Measurements from ENCODE around the gene PTPRH.
"Not testable (repeated sequence)": the region's sequence is repeated elsewhere in the genome, so short reads cannot be mapped to it uniquely, and the experiment has no call there.

PTPRH gene

DNA sequence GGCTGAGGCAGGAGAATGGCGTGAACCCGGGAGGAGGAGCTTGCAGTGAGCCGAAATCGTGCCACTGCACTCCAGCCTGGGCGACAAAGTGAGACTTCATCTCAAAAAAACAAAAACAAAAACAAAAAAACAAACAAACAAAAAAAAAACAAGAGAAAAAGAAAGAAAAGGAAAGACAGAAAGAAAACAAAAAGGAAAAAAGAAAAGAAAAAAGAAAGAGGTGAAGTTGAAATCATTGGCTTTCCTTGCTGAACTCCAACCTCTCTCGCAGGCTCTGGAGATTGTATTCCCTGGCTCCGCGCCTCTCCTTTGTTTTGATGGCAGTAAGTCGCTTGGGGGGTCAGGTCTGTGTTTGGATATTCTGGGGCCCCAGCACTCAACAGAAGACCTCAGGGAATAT lies 37.0 kb downstream of the PTPRH start:
- H2BK12ac ChIP-seq (ENCODE audit: low read length); H3K27ac ChIP-seq (ENCODE audit: low read depth, low read length); H2BK120ac ChIP-seq (ENCODE audit: insufficient read depth, low read length, poor library complexity); H2AFZ ChIP-seq (ENCODE audit: insufficient read depth, low read length, poor library complexity); H3K14ac ChIP-seq (ENCODE audit: low read length); DNase-seq; H3K4me3 ChIP-seq (ENCODE audit: low read depth, low read length); H3K4me2 ChIP-seq (ENCODE audit: low read length); H4K91ac ChIP-seq (ENCODE audit: low read depth, low read length); H3K4ac ChIP-seq (ENCODE audit: low read depth, low read length); H2AK5ac ChIP-seq (ENCODE audit: low read length); H3K23ac ChIP-seq (ENCODE audit: low read length); H3K4me1 ChIP-seq (ENCODE audit: control insufficient read depth in 1 of 2, insufficient read depth in 2 of 2, low read length in 2 of 2); H2BK5ac ChIP-seq (ENCODE audit: low read depth, low read length, poor library complexity); H3K79me2 ChIP-seq (ENCODE audit: control insufficient read depth, insufficient read depth, low read length, poor library complexity); H4K8ac ChIP-seq (ENCODE audit: low read depth, low read length); H4K12ac ChIP-seq (ENCODE audit: low read depth, low read length); H3K18ac ChIP-seq (ENCODE audit: low read length); H3K9ac ChIP-seq (ENCODE audit: low read length); H3K36me3 ChIP-seq (ENCODE audit: control insufficient read depth in 1 of 2, insufficient read depth in 2 of 2, low read length in 2 of 2); H3K79me1 ChIP-seq (ENCODE audit: low read length): not testable (repeated sequence)
- H3K9me3 ChIP-seq (ENCODE audit: insufficient read depth, low read depth, low read length), result peaks cover 20% of the 10 kb centered on the region
- H3K27me3 ChIP-seq (ENCODE audit: insufficient read depth, low read length), result peaks cover 19% of the 10 kb centered on the region
- WGBS (ENCODE audit: extremely low coverage, insufficient coverage, insufficient read length), result no CpG with 5 or more reads among the region's 9 CpGs

GRCh38 chr19:55171440-55171839 lies 37.9 kb downstream of the PTPRH start:
- H2AK5ac ChIP-seq (ENCODE audit: low read length), result no peak overlapping the region
- H3K4me2 ChIP-seq (ENCODE audit: low read length), result no peak overlapping the region
- DNase-seq, result no peak
- no peak overlapping the region for H3K23ac ChIP-seq (ENCODE audit: low read length)
- H3K27ac ChIP-seq (ENCODE audit: low read depth, low read length), result no peak overlapping the region
- H3K4me3 ChIP-seq (ENCODE audit: low read depth, low read length), result no peak overlapping the region
- H2AFZ ChIP-seq (ENCODE audit: insufficient read depth, low read length, poor library complexity), result no peak overlapping the region
- H2BK5ac ChIP-seq (ENCODE audit: low read depth, low read length, poor library complexity), result no peak overlapping the region
- H2BK120ac ChIP-seq (ENCODE audit: insufficient read depth, low read length, poor library complexity), result no peak overlapping the region
- H3K79me1 ChIP-seq (ENCODE audit: low read length), result no peaks in the 10 kb centered on the region
- H3K9ac ChIP-seq (ENCODE audit: low read length), result no peak overlapping the region
- H3K4me1 ChIP-seq (ENCODE audit: control insufficient read depth in 1 of 2, insufficient read depth in 2 of 2, low read length in 2 of 2), result peaks cover 2 to 7% of the 10 kb centered on the region in 2 experiments
- H4K12ac ChIP-seq (ENCODE audit: low read depth, low read length), result no peak overlapping the region
- peaks cover 19% of the 10 kb centered on the region for H3K27me3 ChIP-seq (ENCODE audit: insufficient read depth, low read length)
- H3K4ac ChIP-seq (ENCODE audit: low read depth, low read length), result no peak overlapping the region
- H4K8ac ChIP-seq (ENCODE audit: low read depth, low read length), result no peak overlapping the region
- H3K79me2 ChIP-seq (ENCODE audit: control insufficient read depth, insufficient read depth, low read length, poor library complexity), result no peaks in the 10 kb centered on the region
- no peak overlapping the region for H3K18ac ChIP-seq (ENCODE audit: low read length)
- H3K14ac ChIP-seq (ENCODE audit: low read length), result no peak overlapping the region
- no peak overlapping the region for H2BK12ac ChIP-seq (ENCODE audit: low read length)
- H4K91ac ChIP-seq (ENCODE audit: low read depth, low read length), result no peak overlapping the region
- no peaks in the 10 kb centered on the region for H3K36me3 ChIP-seq (ENCODE audit: control insufficient read depth in 1 of 2, insufficient read depth in 2 of 2, low read length in 2 of 2)
- WGBS (ENCODE audit: extremely low coverage, insufficient coverage, insufficient read length), result no CpG with 5 or more reads among the region's 5 CpGs
- peaks cover 20% of the 10 kb centered on the region for H3K9me3 ChIP-seq (ENCODE audit: insufficient read depth, low read depth, low read length)

GRCh38 chr19:55169136-55169535 lies 40.2 kb downstream of the PTPRH start:
- no peak for DNase-seq
- H2BK120ac ChIP-seq (ENCODE audit: insufficient read depth, low read length, poor library complexity), result no peak overlapping the region
- no peak overlapping the region for H3K18ac ChIP-seq (ENCODE audit: low read length)
- WGBS (ENCODE audit: extremely low coverage, insufficient coverage, insufficient read length), result no CpG with 5 or more reads among the region's 4 CpGs
- peaks cover 8% of the 10 kb centered on the region for H3K9me3 ChIP-seq (ENCODE audit: insufficient read depth, low read depth, low read length)
- no peak overlapping the region for H3K9ac ChIP-seq (ENCODE audit: low read length)
- no peak overlapping the region for H2AFZ ChIP-seq (ENCODE audit: insufficient read depth, low read length, poor library complexity)
- H3K14ac ChIP-seq (ENCODE audit: low read length), result no peak overlapping the region
- no peak overlapping the region for H3K4me2 ChIP-seq (ENCODE audit: low read length)
- H3K4ac ChIP-seq (ENCODE audit: low read depth, low read length), result no peak overlapping the region
- no peak overlapping the region for H2BK12ac ChIP-seq (ENCODE audit: low read length)
- no peaks in the 10 kb centered on the region for H3K79me2 ChIP-seq (ENCODE audit: control insufficient read depth, insufficient read depth, low read length, poor library complexity)
- H4K8ac ChIP-seq (ENCODE audit: low read depth, low read length), result no peak overlapping the region
- no peak overlapping the region for H4K12ac ChIP-seq (ENCODE audit: low read depth, low read length)
- H3K36me3 ChIP-seq (ENCODE audit: control insufficient read depth in 1 of 2, insufficient read depth in 2 of 2, low read length in 2 of 2), result no peaks in the 10 kb centered on the region
- H3K23ac ChIP-seq (ENCODE audit: low read length), result no peak overlapping the region
- peaks cover 3 to 9% of the 10 kb centered on the region in 2 experiments for H3K4me1 ChIP-seq (ENCODE audit: control insufficient read depth in 1 of 2, insufficient read depth in 2 of 2, low read length in 2 of 2)
- H4K91ac ChIP-seq (ENCODE audit: low read depth, low read length), result no peak overlapping the region
- H3K27ac ChIP-seq (ENCODE audit: low read depth, low read length), result no peak overlapping the region
- no peak overlapping the region for H2AK5ac ChIP-seq (ENCODE audit: low read length)
- no peak overlapping the region for H2BK5ac ChIP-seq (ENCODE audit: low read depth, low read length, poor library complexity)
- H3K79me1 ChIP-seq (ENCODE audit: low read length), result no peaks in the 10 kb centered on the region
- no peak overlapping the region for H3K4me3 ChIP-seq (ENCODE audit: low read depth, low read length)
- peaks cover 18% of the 10 kb centered on the region for H3K27me3 ChIP-seq (ENCODE audit: insufficient read depth, low read length)

GRCh38 chr19:55166530-55167268 lies 42.6 kb downstream of the PTPRH start, which contains the start of gene DNAAF3:
Gene DNAAF3, minus strand, starts transcription at chr19:55166613. Its CDS starts 200 bp downstream, at chr19:55166413.
- peaks cover 4% of the 10 kb centered on the region for H3K27me3 ChIP-seq (ENCODE audit: insufficient read depth, low read length)
- no peak within 1 kb of the TSS for H3K18ac ChIP-seq (ENCODE audit: low read length)
- no peaks in the 10 kb centered on the region for H3K36me3 ChIP-seq (ENCODE audit: control insufficient read depth in 1 of 2, insufficient read depth in 2 of 2, low read length in 2 of 2)
- H4K91ac ChIP-seq (ENCODE audit: low read depth, low read length), result no peak within 1 kb of the TSS
- DNase-seq, result peak; percentile 86 to 97
- H3K9ac ChIP-seq (ENCODE audit: low read length), result no peak within 1 kb of the TSS
- no peak within 1 kb of the TSS for H3K14ac ChIP-seq (ENCODE audit: low read length)
- no peak within 1 kb of the TSS for H3K23ac ChIP-seq (ENCODE audit: low read length)
- no peaks in the 10 kb centered on the region for H3K79me1 ChIP-seq (ENCODE audit: low read length)
- H3K4me3 ChIP-seq (ENCODE audit: low read depth, low read length), result peak within 1 kb of the TSS; percentile 63
- no peak within 1 kb of the TSS for H2BK5ac ChIP-seq (ENCODE audit: low read depth, low read length, poor library complexity)
- H2AK5ac ChIP-seq (ENCODE audit: low read length), result no peak within 1 kb of the TSS
- H3K79me2 ChIP-seq (ENCODE audit: control insufficient read depth, insufficient read depth, low read length, poor library complexity), result no peaks in the 10 kb centered on the region
- H2AFZ ChIP-seq (ENCODE audit: insufficient read depth, low read length, poor library complexity), result peak within 1 kb of the TSS; percentile 70
- peaks cover 2 to 3% of the 10 kb centered on the region in 2 experiments for H3K4me1 ChIP-seq (ENCODE audit: control insufficient read depth in 1 of 2, insufficient read depth in 2 of 2, low read length in 2 of 2)
- no peak within 1 kb of the TSS for H3K27ac ChIP-seq (ENCODE audit: low read depth, low read length)
- no peak within 1 kb of the TSS for H4K8ac ChIP-seq (ENCODE audit: low read depth, low read length)
- peaks cover 3% of the 10 kb centered on the region for H3K9me3 ChIP-seq (ENCODE audit: insufficient read depth, low read depth, low read length)
- WGBS (ENCODE audit: extremely low coverage, insufficient coverage, insufficient read length), result no CpG with 5 or more reads among the region's 33 CpGs
- H3K4ac ChIP-seq (ENCODE audit: low read depth, low read length), result no peak within 1 kb of the TSS
- no peak within 1 kb of the TSS for H4K12ac ChIP-seq (ENCODE audit: low read depth, low read length)
- H2BK12ac ChIP-seq (ENCODE audit: low read length), result no peak within 1 kb of the TSS
- H3K4me2 ChIP-seq (ENCODE audit: low read length), result peak within 1 kb of the TSS; percentile 69
- H2BK120ac ChIP-seq (ENCODE audit: insufficient read depth, low read length, poor library complexity), result no peak within 1 kb of the TSS

Measured in trophoblast cell (in vitro differentiated cells and primary cell).